HepG2 (cell line): ENCODE results near the gene ADGRG6. TPM values are rescaled to one million over a fixed set of nuclear protein-coding genes. Genes with fewer than 3 reads are reported as not detected.
A peak's percentile ranks its signal among the peaks of the same experiment; 100 is the strongest.

Source experiments
- ATAC-seq: fragments of 200-7000 bp; cut with Tn5 transposase; 3 replicates; pipeline ENCODE4 v1.9.1; 2020; ENCODE audit warnings: mild to moderate bottlenecking, moderate library complexity
- BruUV-seq: library from RNA; stranded (reverse); fragments of 400-500 nt; replicated peaks from 2 replicates; lab custom pipeline; 2021; lab: Mats Ljungman, UMichigan
- CTCF ChIA-PET: fragments of 300-600 bp; formaldehyde crosslinking; extraction: SDS; loops from one replicate; lab custom pipeline; 2021; ENCODE audit warnings: low total read pairs, inconsistent platforms, low intra/inter-chr PET ratio; lab: Yijun Ruan, JAX
- POLR2A ChIA-PET: fragments of 350-600 bp; sonication (Branson Sonifier 250); formaldehyde crosslinking; loops from one replicate; lab custom pipeline; 2020; ENCODE audit warnings: antibody characterized with exemption, inconsistent platforms; lab: Yijun Ruan, JAX
- DNase-seq: peaks from one replicate; pipeline ENCODE4 v3.0.0-alpha.2; 2015; ENCODE audit warnings: low spot score
- FAIRE-seq: peaks from 3 replicates; lab custom pipeline; 2011; peaks lifted over from hg19 to GRCh38; lab: Jason Lieb, UNC
- H2AFZ ChIP-seq: one replicate; pipeline ENCODE4 v1.6.1; 2011; ENCODE audit warnings: low read length, inconsistent platforms
- H3K27ac ChIP-seq: fragments of 300-600 bp; 3 replicates; pipeline ENCODE4 v1.8.0; 2011; ENCODE audit warnings: mixed run types, mild to moderate bottlenecking, mixed read lengths, low read length, inconsistent platforms; ENCODE audit not compliant: insufficient read depth; ENCODE audit errors: extremely low read length
- H3K27me3 ChIP-seq, 2 experiments: fragments of 200-600 bp in 1 of 2; 2 replicates in 1 of 2; 3 replicates in 1 of 2; pipeline versions ENCODE4 v1.6.0 to v1.8.0; 2011; ENCODE audit warnings: low read length in 2 of 2, mild to moderate bottlenecking in 2 of 2, moderate library complexity in 2 of 2, inconsistent platforms in 1 of 2; ENCODE audit not compliant: insufficient read depth in 2 of 2, control insufficient read depth in 1 of 2
- H3K36me3 ChIP-seq, 2 experiments: fragments of 200-600 bp in 1 of 2; replicated peaks in 1 of 2; 2 replicates in 1 of 2; 3 replicates in 1 of 2; pipeline versions ENCODE4 v1.5.1 to v1.8.0; 2011; ENCODE audit warnings: low read length in 2 of 2, inconsistent platforms in 1 of 2; ENCODE audit not compliant: insufficient read depth in 2 of 2, control insufficient read depth in 1 of 2
- H3K4me1 ChIP-seq: 2 replicates; pipeline ENCODE4 v1.5.1; 2012; ENCODE audit warnings: low read length, inconsistent platforms; ENCODE audit not compliant: insufficient read depth
- H3K4me2 ChIP-seq: 2 replicates; pipeline ENCODE4 v1.6.0; 2011; ENCODE audit warnings: low read depth, low read length, inconsistent platforms
- H3K4me3 ChIP-seq, 3 experiments: fragments of 200-600 bp in 1 of 3; sonication (generic), shearing (Covaris generic) in 1 of 3; replicated peaks in 1 of 3; 2 replicates each; pipeline ENCODE4 v1.5.1; 2011 to 2016; ENCODE audit warnings: low read length in 3 of 3, inconsistent platforms in 2 of 3, low read depth in 2 of 3, mild to moderate bottlenecking in 2 of 3, control low read depth in 1 of 3, mixed read lengths in 1 of 3; ENCODE audit not compliant: insufficient read depth in 1 of 3
- H3K79me2 ChIP-seq: one replicate; pipeline ENCODE4 v1.6.1; 2011; ENCODE audit warnings: low read length, inconsistent platforms; ENCODE audit not compliant: insufficient read depth
- H3K9ac ChIP-seq: 2 replicates; pipeline ENCODE4 v1.6.0; 2011; ENCODE audit warnings: mild to moderate bottlenecking, low read depth, low read length, inconsistent platforms; ENCODE audit not compliant: insufficient read depth
- H3K9me3 ChIP-seq: 2 replicates; pipeline ENCODE4 v1.5.1; 2012; ENCODE audit warnings: mild to moderate bottlenecking, low read length
- H4K20me1 ChIP-seq: 2 replicates; pipeline ENCODE4 v1.6.0; 2011; ENCODE audit warnings: inconsistent platforms, mild to moderate bottlenecking, low read length, moderate library complexity; ENCODE audit not compliant: insufficient read depth
- AKAP8 ChIP-seq: sonication (generic); formaldehyde crosslinking; IDR thresholded peaks from 2 replicates; pipeline ENCODE4 v1.5.1; 2020; ENCODE audit warnings: mild to moderate bottlenecking, missing genetic modification reagents
- FOXO1 ChIP-seq: sonication (generic); formaldehyde crosslinking; IDR thresholded peaks from 2 replicates; pipeline ENCODE4 v1.4.0; 2020; ENCODE audit warnings: missing genetic modification reagents
- MAFF ChIP-seq: IDR thresholded peaks from 2 replicates; pipeline ENCODE4 v1.6.1; 2011; ENCODE audit warnings: low read depth, low read length, improper control_type of control experiment
- MAFK ChIP-seq, 2 experiments: IDR thresholded peaks in 1 of 2; conservative IDR thresholded peaks in 1 of 2; 2 replicates each; pipeline ENCODE4 v1.6.1; 2011; ENCODE audit warnings: improper control_type of control experiment in 2 of 2, low read length in 2 of 2
- NFKBIZ ChIP-seq: IDR thresholded peaks from 2 replicates; pipeline ENCODE4 v1.6.1; 2018; ENCODE audit warnings: missing genetic modification reagents, missing compliant biosample characterization
- RBM22 ChIP-seq: fragments of 200-400 bp; formaldehyde crosslinking; optimal IDR thresholded peaks from 2 replicates; pipeline ENCODE3; 2017; ENCODE audit warnings: mild to moderate bottlenecking, low read length, moderate library complexity
- ZNF644 ChIP-seq: IDR thresholded peaks from 2 replicates; pipeline ENCODE4 v1.6.1; 2016; ENCODE audit warnings: low read depth
- WGBS: methylation state at CpG from one replicate; pipeline ENCODE4 v1.1.6; 2017; ENCODE audit warnings: low lambda C conversion rate; 5-methylcytosine and 5-hydroxymethylcytosine counted together
- in situ Hi-C: cut with HindIII; loops from 2 replicates; pipeline ENCODE4 v1.10.0; 2017; ENCODE audit warnings: low pct_unique_long_range_greater_than_20kb; ENCODE audit not compliant: extremely low pct_ligation_motif_present
- intact Hi-C: fragments of 100-400 bp; cut with micrococcal nuclease; formaldehyde crosslinking; loops from one replicate; pipeline ENCODE4 v1.10.0; 2022; ENCODE audit not compliant: unreplicated experiment
- polyA plus RNA-seq, 8 experiments: library from polyadenylated mRNA; depleted of rRNA in 3 of 8; stranded (reverse) in 7 of 8; unstranded in 1 of 8; fragments of >200 nt; fragmentation: Illumina TruSeq in 4 of 8; extraction: Trizol in 4 of 8; gene quantifications; 2 replicates each; pipeline versions ENCODE4 v1.2.1 to v1.2.3, GENCODE V29; 2011 to 2016; ENCODE audit warnings: low read depth in 4 of 8, missing spikeins in 1 of 8, mixed read lengths in 1 of 8; ENCODE audit not compliant: insufficient read depth in 1 of 8
- total RNA-seq, 5 experiments: library from RNA; depleted of rRNA; stranded (reverse); fragments of >200 nt; fragmentation: Illumina TruSeq; extraction: Trizol; gene quantifications; 2 replicates each; pipeline ENCODE4 v1.2.3, GENCODE V29; 2016; ENCODE audit warnings: low read depth in 1 of 5
- TF ChIP-seq, protein P1 (sequence below): sonication (generic); formaldehyde crosslinking; IDR thresholded peaks from 2 replicates; pipeline ENCODE4 v1.5.0; 2020; ENCODE audit warnings: missing genetic modification reagents, mild to moderate bottlenecking, borderline replicate concordance
- TF ChIP-seq, protein P2 (sequence below): sonication (generic); formaldehyde crosslinking; IDR thresholded peaks from 2 replicates; pipeline ENCODE4 v1.8.0; 2022; ENCODE audit warnings: mild to moderate bottlenecking, missing genetic modification reagents, moderate library complexity
- TF ChIP-seq, protein P3 (sequence below): sonication (generic); formaldehyde crosslinking; conservative IDR thresholded peaks from 2 replicates; pipeline ENCODE4 v1.4.0; 2020; ENCODE audit warnings: mild to moderate bottlenecking, missing genetic modification reagents, moderate library complexity

ADGRG6 gene
- total and polyA plus RNA-seq, 2 of the 13 experiments (the other 11 are each of a cell fraction or from before 2014, with no cell fraction given), result 129 to 249 TPM

DNA sequence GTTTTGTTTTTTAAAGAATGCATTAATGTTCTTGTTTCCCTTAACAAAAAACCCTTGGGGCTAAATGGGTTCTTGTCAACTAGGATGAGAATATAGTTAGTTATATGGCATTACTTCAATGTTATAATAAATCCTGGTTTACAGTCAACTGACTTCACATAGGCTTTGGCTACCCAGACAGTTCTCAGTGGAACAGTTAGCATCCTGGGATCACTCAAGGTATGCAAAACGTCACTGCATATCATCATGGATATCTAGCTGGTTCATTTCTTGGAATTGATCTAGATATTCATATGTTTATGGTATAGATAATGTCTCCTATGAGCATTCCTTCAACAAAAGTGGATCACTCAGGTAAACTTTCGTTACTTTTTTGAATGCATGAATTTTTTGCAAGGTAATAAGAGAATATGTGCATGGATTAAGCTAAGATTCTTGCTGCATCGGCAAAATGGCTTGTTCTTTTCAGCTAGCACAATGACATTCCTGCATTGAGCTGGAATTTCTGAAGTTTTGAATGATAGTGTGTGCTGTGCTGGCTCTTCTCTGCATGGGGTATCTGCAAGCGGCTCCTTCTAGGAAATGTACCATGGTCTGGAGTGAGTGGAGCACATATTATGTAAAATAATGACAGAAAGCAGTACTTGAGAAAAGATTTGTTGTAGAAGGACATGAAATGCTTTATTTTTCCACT lies 138.9 kb downstream of the ADGRG6 start:
- H3K9ac ChIP-seq, result no peak overlapping the region
- no peak overlapping the region for H3K4me3 ChIP-seq
- no peaks in the 10 kb centered on the region for H3K9me3 ChIP-seq
- no peak overlapping the region for H3K4me2 ChIP-seq
- CTCF ChIA-PET, result no interaction called here
- ATAC-seq, result no peak
- peaks cover 37 to 76% of the 10 kb centered on the region in 2 experiments for H3K36me3 ChIP-seq
- no peaks in the 10 kb centered on the region for H3K4me1 ChIP-seq
- in situ Hi-C loops, result no loop called here
- no TSS peak for BruUV-seq
- WGBS, result 97% methylated on average over 4 of the region's 4 CpGs
- DNase-seq, result no peak
- TF ChIP-seq MAFF, result peak; percentile 88
- peak; percentile 36 for TF ChIP-seq RBM22
- TF ChIP-seq AKAP8 (CRISPR knock-in tag), result no peak
- peak; percentile 87 to 90 for TF ChIP-seq MAFK (conservative IDR thresholded peaks at IDR 0.05 in 1 of 2, IDR thresholded peaks at IDR 0.05 in 1 of 2; ENCODE audit: low read length in 2 of 2)
- TF ChIP-seq, protein P1, sequence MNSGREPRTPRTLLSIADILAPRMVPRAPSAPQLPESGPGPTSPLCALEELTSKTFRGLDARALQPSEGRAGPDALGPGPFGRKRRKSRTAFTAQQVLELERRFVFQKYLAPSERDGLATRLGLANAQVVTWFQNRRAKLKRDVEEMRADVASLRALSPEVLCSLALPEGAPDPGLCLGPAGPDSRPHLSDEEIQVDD (CRISPR knock-in tag), result no peak
- TF ChIP-seq FOXO1 (CRISPR knock-in tag), result no peak
- no peak for TF ChIP-seq NFKBIZ (CRISPR knock-in tag)
- TF ChIP-seq, all 625 proteins: peak for 3
- no peaks in the 10 kb centered on the region for H3K27me3 ChIP-seq
- H4K20me1 ChIP-seq, result no peaks in the 10 kb centered on the region
- no peaks in the 10 kb centered on the region for H3K79me2 ChIP-seq
- intact Hi-C loops, result no loop called here
- H3K27ac ChIP-seq, result no peak overlapping the region
- H2AFZ ChIP-seq, result no peak overlapping the region
- no peak for FAIRE-seq
- POLR2A ChIA-PET, result no interaction called here

DNA sequence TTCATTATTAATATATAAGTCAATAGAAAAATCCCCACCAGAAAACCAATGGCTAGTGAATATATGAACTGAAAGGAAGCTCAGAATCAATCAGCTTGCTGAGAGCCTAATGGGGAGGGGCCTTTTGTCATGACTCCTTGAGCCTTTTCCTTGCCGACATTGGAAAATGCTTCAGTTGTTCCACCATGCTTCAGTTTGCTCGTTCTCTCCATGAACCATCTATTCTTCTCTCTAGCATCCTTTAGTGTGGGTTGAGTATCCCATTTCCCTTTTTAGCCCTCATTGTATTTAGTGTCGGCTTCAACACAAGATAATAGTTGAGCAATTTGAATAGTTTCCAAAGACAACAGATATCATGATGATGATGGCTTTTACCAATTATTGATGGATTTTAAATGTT lies 139.9 kb downstream of the ADGRG6 start:
- Histone ChIP-seq H4K20me1 (no peaks in the 10 kb centered on the region), H2AFZ (no peak overlapping the region), H3K27me3 (no peaks in the 10 kb centered on the region), H3K79me2 (no peaks in the 10 kb centered on the region), H3K4me1 (no peaks in the 10 kb centered on the region), H3K9me3 (no peaks in the 10 kb centered on the region), H3K4me2 (no peak overlapping the region), H3K27ac (no peak overlapping the region), H3K4me3 (no peak overlapping the region), H3K36me3 (peaks cover 37 to 76% of the 10 kb centered on the region in 2 experiments), H3K9ac (no peak overlapping the region)
- in situ Hi-C loops, result no loop called here
- DNase-seq, result no peak
- intact Hi-C loops, result no loop called here
- CTCF ChIA-PET, result no interaction called here
- TF ChIP-seq ZNF644 (CRISPR knock-in tag) (no peak), RBM22 (peak; percentile 96)
- TF ChIP-seq, protein P1 (CRISPR knock-in tag), result no peak
- TF ChIP-seq, protein P2, sequence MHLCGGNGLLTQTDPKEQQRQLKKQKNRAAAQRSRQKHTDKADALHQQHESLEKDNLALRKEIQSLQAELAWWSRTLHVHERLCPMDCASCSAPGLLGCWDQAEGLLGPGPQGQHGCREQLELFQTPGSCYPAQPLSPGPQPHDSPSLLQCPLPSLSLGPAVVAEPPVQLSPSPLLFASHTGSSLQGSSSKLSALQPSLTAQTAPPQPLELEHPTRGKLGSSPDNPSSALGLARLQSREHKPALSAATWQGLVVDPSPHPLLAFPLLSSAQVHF (CRISPR knock-in tag), result no peak
- TF ChIP-seq, protein P3, sequence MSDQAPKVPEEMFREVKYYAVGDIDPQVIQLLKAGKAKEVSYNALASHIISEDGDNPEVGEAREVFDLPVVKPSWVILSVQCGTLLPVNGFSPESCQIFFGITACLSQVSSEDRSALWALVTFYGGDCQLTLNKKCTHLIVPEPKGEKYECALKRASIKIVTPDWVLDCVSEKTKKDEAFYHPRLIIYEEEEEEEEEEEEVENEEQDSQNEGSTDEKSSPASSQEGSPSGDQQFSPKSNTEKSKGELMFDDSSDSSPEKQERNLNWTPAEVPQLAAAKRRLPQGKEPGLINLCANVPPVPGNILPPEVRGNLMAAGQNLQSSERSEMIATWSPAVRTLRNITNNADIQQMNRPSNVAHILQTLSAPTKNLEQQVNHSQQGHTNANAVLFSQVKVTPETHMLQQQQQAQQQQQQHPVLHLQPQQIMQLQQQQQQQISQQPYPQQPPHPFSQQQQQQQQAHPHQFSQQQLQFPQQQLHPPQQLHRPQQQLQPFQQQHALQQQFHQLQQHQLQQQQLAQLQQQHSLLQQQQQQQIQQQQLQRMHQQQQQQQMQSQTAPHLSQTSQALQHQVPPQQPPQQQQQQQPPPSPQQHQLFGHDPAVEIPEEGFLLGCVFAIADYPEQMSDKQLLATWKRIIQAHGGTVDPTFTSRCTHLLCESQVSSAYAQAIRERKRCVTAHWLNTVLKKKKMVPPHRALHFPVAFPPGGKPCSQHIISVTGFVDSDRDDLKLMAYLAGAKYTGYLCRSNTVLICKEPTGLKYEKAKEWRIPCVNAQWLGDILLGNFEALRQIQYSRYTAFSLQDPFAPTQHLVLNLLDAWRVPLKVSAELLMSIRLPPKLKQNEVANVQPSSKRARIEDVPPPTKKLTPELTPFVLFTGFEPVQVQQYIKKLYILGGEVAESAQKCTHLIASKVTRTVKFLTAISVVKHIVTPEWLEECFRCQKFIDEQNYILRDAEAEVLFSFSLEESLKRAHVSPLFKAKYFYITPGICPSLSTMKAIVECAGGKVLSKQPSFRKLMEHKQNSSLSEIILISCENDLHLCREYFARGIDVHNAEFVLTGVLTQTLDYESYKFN (CRISPR knock-in tag), result no peak
- POLR2A ChIA-PET, result no interaction called here
- no TSS peak for BruUV-seq
- 95% methylated on average over 3 of the region's 3 CpGs for WGBS
- no peak for FAIRE-seq
- no peak for ATAC-seq
